Left lung (tissue), 10 donors: ENCODE results near the gene CDH8. TPM values are rescaled to one million over a fixed set of nuclear protein-coding genes. Genes with fewer than 3 reads are reported as not detected.
A peak's percentile ranks its signal among the peaks of the same experiment; 100 is the strongest.

ENCODE experiments used
- ATAC-seq: fragments of 200-7000 bp; cut with Tn5 transposase; one replicate; pipeline ENCODE4 v1.9.1; 2020; ENCODE audit warnings: moderate library complexity
- DNase-seq, 4 donors: peaks; one replicate each; pipeline ENCODE4 v3.0.0-alpha.2; 2013 to 2020
- H3K27ac ChIP-seq, 2 donors: fragments of 200-600 bp; sonication (generic) in 1 of 2; one replicate each; pipeline versions ENCODE4 v1.5.0 to v1.8.0; 2020 to 2021
- H3K27me3 ChIP-seq, 2 donors: fragments of 200-600 bp; sonication (generic) in 1 of 2; one replicate each; pipeline versions ENCODE4 v1.5.0 to v1.8.0; 2020 to 2021
- H3K36me3 ChIP-seq, 2 donors: fragments of 200-600 bp; sonication (generic) in 1 of 2; one replicate each; pipeline versions ENCODE4 v1.5.0 to v1.8.0; 2020 to 2021
- H3K4me1 ChIP-seq, 2 donors: fragments of 200-600 bp; one replicate each; pipeline ENCODE4 v1.8.0; 2021
- H3K4me3 ChIP-seq, 2 donors: fragments of 200-600 bp; sonication (generic) in 1 of 2; one replicate each; pipeline versions ENCODE4 v1.5.0 to v1.8.0; 2020 to 2021; ENCODE audit warnings: mild to moderate bottlenecking in 1 of 2
- H3K9me3 ChIP-seq, 2 donors: fragments of 200-600 bp; sonication (generic) in 1 of 2; one replicate each; pipeline versions ENCODE4 v1.5.0 to v1.8.0; 2020 to 2021
- intact Hi-C, 2 donors: fragments of 100-400 bp; cut with DNase I; formaldehyde crosslinking; loops; one replicate each; pipeline versions ENCODE4 v1.11.2 to v1.14.2; 2022
- polyA plus RNA-seq, 6 donors: library from polyadenylated mRNA; unstranded; fragments of 120-200 nt; gene quantifications; one replicate each; pipeline ENCODE4 v1.2.1, GENCODE V29; 2013; ENCODE audit not compliant: insufficient read length in 6 of 6
- total RNA-seq, 2 donors: library from RNA; stranded (reverse); fragmentation: NEBNext Ultra II Directional; extraction: Animal tissue kit (Norgen Biotek cat#: 25700); gene quantifications; one replicate each; pipeline ENCODE4 v1.2.1, GENCODE V29; 2021
- TF ChIP-seq, protein P1 (sequence below), 2 donors: fragments of 200-600 bp; sonication (generic) in 1 of 2; IDR thresholded peaks; one replicate each; pipeline versions ENCODE4 v1.5.0 to v1.8.0; 2021; ENCODE audit warnings: antibody characterized with exemption in 2 of 2
- donor health status: DM: no; HTN: yes; CAD: no.
- donor health status: DM: no; HTN: no; CAD: no.

Gene CDH8
- total and polyA plus RNA-seq, 8 donors: 0.17 to 2.5 (median 1.2) TPM

DNA sequence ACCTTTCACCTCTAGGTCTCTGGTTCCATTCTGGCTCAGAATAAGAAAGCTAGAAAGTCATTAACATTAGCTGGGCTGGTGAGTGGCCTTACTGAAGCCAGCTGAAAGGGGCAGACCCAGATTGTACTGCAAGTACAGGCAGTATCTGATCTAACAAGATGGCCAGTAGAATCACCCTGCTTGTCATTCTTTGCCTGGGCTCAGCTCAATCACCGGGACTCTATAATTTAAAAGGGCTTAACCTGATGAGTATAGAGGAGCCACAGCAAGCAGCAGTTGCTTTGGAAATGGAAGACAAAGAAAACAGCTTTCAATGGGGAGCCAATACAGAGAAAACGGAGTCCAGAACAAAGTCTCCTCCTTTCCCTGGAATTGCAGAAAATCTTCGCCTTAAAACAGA is 13.6 kb downstream of the CDH8 start:
- intact Hi-C loops: no loop called here
- no peak overlapping the region for H3K4me3 ChIP-seq
- H3K36me3 ChIP-seq: no peaks in the 10 kb centered on the region
- H3K9me3 ChIP-seq: no peaks in the 10 kb centered on the region
- TF ChIP-seq, protein P1, sequence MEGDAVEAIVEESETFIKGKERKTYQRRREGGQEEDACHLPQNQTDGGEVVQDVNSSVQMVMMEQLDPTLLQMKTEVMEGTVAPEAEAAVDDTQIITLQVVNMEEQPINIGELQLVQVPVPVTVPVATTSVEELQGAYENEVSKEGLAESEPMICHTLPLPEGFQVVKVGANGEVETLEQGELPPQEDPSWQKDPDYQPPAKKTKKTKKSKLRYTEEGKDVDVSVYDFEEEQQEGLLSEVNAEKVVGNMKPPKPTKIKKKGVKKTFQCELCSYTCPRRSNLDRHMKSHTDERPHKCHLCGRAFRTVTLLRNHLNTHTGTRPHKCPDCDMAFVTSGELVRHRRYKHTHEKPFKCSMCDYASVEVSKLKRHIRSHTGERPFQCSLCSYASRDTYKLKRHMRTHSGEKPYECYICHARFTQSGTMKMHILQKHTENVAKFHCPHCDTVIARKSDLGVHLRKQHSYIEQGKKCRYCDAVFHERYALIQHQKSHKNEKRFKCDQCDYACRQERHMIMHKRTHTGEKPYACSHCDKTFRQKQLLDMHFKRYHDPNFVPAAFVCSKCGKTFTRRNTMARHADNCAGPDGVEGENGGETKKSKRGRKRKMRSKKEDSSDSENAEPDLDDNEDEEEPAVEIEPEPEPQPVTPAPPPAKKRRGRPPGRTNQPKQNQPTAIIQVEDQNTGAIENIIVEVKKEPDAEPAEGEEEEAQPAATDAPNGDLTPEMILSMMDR (IDR thresholded peaks at IDR 0.05): no peak
- ATAC-seq (no peak), DNase-seq (no peak)
- H3K27me3 ChIP-seq: no peaks in the 10 kb centered on the region
- H3K27ac ChIP-seq: no peak overlapping the region
- H3K4me1 ChIP-seq: no peaks in the 10 kb centered on the region

DNA sequence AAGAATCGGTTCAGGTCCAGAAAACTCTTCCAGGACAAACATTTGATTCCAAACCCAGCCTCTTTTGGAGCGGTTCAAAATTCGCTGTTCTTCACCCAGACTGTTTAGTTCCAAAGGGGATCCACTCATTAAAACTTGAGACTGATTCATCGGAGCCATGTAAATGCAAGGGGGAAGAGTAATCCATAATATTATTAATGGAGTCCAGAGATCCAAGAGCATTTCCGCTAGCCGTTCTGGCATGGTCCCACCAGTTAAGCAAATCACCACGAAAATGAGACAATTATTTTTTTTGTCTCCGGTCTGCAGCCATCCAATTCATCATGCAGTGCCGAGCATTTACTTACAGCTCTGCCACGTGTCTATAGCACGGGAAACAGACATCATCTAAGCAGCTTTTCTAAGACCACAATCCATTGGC is 15.1 kb downstream of the CDH8 start:
- TF ChIP-seq, protein P1 (IDR thresholded peaks at IDR 0.05): no peak
- DNase-seq: no peak
- Histone ChIP-seq H3K9me3 (no peaks in the 10 kb centered on the region), H3K27ac (no peak overlapping the region), H3K27me3 (no peaks in the 10 kb centered on the region), H3K36me3 (no peaks in the 10 kb centered on the region), H3K4me1 (no peaks in the 10 kb centered on the region), H3K4me3 (no peak overlapping the region)
- intact Hi-C loops: no loop called here
- peak; percentile 78 for ATAC-seq

DNA sequence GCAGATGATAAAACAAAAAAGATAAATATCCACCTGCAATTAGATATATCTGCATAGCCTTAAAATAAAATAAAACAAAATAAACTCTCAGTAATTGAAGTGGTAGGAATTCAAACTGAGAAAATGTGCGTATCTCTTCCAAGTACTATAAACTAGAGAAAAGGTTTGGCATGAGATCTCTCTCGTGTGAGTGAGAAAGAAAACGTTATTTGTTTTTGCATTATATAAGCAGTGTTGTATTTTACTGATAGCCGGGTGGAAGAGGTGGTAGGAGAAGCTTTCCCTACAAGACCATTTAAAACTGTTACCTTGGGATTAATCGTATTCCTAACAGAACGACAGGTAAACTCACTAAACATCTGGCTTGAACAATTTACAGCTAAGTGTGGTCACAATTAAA is 15.6 kb downstream of the CDH8 start:
- H3K27me3 ChIP-seq: no peaks in the 10 kb centered on the region
- intact Hi-C loops: no loop called here
- H3K27ac ChIP-seq: no peak overlapping the region
- TF ChIP-seq, protein P1 (IDR thresholded peaks at IDR 0.05): no peak
- H3K4me1 ChIP-seq: no peaks in the 10 kb centered on the region
- no peaks in the 10 kb centered on the region for H3K36me3 ChIP-seq
- no peak overlapping the region for H3K4me3 ChIP-seq
- no peaks in the 10 kb centered on the region for H3K9me3 ChIP-seq
- ATAC-seq (no peak), DNase-seq (no peak)

DNA sequence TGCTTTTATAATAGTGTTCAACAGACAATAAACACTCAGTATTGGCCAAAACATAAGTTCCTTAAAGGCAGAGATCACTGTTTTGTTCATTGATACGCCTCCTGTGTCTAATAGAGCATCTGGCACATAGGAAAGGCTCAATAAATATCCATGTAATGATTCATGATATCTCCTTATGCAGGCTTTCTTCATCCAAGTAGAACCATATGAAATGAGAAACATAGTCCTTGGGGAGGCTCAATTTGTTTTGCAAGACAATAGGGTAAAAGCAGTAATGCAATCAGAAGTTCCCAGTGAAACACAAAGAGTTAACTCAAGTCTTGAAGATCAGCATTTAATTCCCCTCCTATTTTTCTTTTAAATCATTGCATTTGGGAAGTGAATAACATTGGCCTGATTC is 16.4 kb downstream of the CDH8 start:
- intact Hi-C loops: no loop called here
- TF ChIP-seq, protein P1 (IDR thresholded peaks at IDR 0.05): no peak
- Histone ChIP-seq H3K36me3 (no peaks in the 10 kb centered on the region), H3K27ac (no peak overlapping the region), H3K9me3 (no peaks in the 10 kb centered on the region), H3K27me3 (no peaks in the 10 kb centered on the region), H3K4me3 (no peak overlapping the region), H3K4me1 (no peaks in the 10 kb centered on the region)
- DNase-seq (no peak), ATAC-seq (no peak)

DNA sequence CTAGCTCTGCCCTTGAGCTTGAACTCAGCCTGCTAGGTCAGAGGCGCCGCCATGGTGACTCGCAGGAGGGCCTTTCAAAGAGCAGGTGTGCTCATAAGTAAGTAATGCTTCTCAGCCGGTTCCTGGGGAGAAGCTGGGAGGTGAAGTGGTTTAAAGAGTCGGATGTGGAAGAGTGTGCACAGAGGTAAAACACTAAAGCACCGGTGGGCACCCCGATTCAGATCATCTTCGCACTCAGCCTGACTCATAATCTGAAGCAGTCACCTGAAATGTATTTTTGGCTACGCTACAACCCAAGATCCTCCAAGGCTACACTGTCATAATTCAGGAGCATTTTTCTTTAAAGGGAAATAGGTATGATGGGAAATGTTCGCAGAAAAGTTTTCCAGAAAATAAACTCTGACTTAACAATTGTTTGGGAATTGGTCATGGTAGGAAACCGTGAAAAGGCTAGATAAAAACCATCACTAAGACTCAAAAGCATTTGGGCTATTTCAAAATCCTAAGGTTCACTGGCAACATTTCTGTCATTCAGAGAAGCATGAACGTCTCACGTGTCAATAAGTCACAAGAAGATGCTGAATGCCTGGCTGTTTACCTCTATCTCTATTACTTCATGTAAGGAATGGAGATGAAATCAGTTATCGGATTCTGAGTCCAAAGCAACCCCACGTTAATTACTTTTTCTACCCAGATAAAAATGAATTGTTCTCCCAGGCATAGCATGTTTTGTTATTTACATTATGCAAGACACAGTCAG is 17.8 kb downstream of the CDH8 start:
- Histone ChIP-seq H3K27me3 (no peaks in the 10 kb centered on the region), H3K4me1 (no peaks in the 10 kb centered on the region), H3K27ac (no peak overlapping the region), H3K36me3 (no peaks in the 10 kb centered on the region), H3K9me3 (no peaks in the 10 kb centered on the region), H3K4me3 (no peak overlapping the region)
- intact Hi-C loops: no loop called here
- TF ChIP-seq, protein P1 (IDR thresholded peaks at IDR 0.05): no peak
- DNase-seq (no peak), ATAC-seq (no peak)
